Lower leg skin (tissue), 3 donors: ENCODE measurements around the gene TEX261.

ENCODE experiments used
- CTCF ChIP-seq, 3 donors: fragments of 450-650 bp; IDR thresholded peaks; one replicate each; pipeline ENCODE4 v1.5.1; 2016; ENCODE audit warnings: antibody characterized with exemption in 3 of 3, mild to moderate bottlenecking in 3 of 3, moderate library complexity in 2 of 3
- POLR2A ChIP-seq, 2 donors: fragments of 450-650 bp; IDR thresholded peaks; one replicate each; pipeline ENCODE4 v1.6.1; 2016 to 2017; ENCODE audit warnings: antibody characterized with exemption in 2 of 2, mild to moderate bottlenecking in 1 of 2, moderate library complexity in 1 of 2

- TF ChIP-seq CTCF (IDR thresholded peaks at IDR 0.05): no peak
- TF ChIP-seq POLR2A (IDR thresholded peaks at IDR 0.05): no peak
Observed at GRCh38 chr2:70959271-70959761, 35.4 kb downstream of the TEX261 start.
